ENCODE data around the gene MAP2K7.
"Not testable (repeated sequence)": the region's sequence is repeated elsewhere in the genome, so short reads cannot be mapped to it uniquely, and the experiment has no call there.

Gene MAP2K7

DNA sequence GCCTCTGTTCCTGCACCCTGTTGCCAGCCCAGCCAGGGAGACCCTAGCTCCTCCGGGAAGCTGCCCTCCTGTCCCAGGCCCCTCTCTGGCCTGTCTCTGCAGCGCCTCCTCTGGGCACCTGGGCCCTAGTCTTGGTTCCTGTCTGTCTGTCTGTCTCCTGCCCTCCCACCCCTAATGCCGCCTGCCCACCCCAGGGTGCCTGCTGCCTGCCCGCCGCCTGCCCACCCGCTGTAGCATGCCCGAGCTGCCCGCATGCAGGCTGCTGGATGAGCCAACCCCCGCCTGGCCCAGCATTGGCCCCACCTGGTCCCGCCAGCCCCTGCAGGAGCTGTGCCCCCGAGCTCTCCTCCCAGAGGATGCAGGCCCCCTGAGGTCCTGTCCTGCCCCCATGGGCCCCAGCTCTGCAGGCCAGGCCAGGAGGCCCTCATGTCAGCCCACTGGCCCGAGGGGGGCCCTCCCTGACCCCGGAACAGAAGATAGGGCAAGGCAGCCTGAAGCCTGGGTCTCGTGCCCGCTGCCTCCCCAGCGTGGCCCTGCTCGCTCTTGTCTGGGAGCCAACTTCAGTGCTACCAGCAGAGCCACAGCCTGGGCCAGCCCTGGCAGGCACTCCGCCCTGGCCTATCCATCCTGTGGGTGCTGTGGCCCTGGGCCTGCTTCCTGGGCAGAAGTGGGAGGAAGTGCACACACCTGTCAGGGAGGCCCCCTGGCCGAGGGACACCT lies 5.2 kb downstream of the MAP2K7 start:
- DNase-seq: no peak

GRCh38 chr19:7909471-7910067 lies 5.9 kb downstream of the MAP2K7 start:
- DNase-seq: no peak

- DNase-seq: no peak
Measured at GRCh38 chr19:7910321-7911161, 6.9 kb downstream of the MAP2K7 start.

DNA sequence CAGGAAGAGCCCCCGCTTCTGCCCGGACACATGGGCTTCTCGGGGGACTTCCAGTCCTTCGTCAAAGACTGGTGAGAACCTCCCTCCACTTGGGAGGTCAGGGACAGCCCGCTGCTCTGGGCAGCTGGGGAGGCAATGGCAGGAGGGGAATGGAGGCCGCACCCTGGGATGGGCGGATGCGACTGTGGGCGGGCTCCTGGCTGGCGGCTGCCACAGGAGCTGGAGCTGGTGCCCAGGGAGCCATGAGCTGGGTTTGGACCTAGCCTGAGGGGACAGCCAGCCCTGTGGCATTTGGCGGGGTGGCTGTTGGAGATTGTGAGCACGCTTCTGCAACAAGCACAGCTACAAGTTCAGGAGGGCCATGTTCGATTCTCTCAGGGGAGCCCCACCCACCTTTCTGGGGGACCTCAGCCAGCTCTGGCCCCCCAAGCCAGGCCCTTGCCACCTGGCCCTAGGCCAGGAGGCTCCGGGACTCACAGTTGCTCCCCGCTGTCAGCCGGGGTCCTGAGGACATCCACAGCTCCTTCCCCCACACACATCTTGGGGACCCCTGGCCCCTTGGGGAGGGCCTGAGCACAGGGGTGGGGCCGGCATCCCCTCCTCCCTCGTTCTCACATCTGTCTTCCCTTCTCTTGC lies 7.9 kb downstream of the MAP2K7 start:
- no peak for DNase-seq

DNA sequence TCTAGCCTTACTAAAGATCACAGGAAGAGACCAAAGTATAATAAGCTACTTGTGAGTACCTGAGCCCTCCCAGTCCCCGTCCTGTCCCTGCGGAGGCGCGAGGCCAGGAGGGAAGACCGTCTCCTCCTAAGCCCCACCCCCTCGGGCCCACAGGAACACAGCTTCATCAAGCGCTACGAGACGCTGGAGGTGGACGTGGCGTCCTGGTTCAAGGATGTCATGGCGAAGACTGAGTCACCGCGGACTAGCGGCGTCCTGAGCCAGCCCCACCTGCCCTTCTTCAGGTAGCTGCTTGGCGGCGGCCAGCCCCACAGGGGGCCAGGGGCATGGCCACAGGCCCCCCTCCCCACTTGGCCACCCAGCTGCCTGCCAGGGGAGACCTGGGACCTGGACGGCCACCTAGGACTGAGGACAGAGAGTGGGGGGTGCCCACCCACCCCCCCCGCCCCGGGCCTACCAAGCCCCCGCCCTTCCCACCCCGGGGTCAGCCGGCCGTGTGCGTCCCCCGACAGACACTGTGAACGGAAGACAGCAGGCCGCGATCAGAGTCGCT lies 8.5 kb downstream of the MAP2K7 start:
- DNase-seq: no peak

GRCh38 chr19:7912697-7913564 lies 9.3 kb downstream of the MAP2K7 start:
- no peak for DNase-seq

DNA sequence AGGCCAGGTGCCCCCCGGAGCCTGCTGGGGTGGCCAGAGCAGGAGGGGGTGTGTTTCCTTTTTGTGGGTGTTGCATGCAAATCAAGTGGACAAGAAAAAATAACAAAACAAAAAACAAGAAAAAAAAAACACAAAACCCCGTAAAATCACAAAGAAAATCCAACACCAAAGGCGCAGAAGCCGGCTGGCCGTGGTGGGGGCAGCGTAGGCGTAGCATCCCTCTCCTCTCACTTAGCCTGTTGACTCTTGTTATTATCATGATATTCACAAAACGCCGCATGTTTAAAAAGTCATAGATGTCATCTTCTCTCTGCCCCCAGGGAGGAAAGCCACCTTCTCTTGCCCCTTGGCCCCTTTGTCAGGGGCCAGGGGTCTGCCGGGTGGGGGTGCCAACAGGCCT lies 10.0 kb downstream of the MAP2K7 start:
- no peak for DNase-seq

DNA sequence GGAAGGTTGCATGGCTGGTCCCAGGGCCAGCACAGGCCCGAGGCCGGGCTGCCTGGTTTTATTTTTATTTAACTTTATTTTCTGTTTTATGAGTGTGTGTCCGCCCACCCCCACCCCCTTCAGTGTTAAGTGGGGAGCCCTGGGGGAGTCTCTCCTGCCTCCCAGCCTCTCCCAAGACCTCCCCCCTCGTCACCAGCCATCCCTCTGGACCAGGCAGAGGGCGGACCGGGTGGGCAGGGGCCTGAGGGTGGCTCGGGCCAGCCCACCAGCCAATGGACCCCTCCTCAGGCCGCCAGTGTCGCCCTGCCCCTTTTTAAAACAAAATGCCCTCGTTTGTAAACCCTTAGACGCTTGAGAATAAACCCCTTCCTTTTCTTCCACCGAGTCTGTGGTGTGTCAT lies 10.4 kb downstream of the MAP2K7 start:
- DNase-seq: no peak

DNA sequence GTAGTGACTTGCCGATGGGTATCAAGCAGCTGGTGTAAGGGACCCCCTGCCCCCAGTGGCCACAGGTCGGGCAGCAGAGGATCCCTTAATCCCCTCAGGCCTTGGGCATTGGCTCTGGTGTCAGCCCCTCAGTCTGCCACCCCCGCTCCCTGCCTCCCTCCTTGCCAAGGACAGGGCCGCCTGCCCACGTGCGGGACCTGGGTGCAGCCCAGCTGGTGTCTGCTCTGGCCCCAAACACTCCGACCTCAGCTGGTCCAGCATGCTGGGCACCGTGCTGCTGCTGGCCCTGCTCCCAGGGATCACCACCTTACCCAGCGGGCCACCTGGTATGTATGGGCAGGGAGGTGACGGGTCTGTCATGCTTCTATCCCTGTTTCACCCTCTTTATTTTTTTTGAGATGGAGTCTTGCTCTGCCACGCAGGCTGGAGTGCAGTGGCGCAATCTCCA lies 10.9 kb downstream of the MAP2K7 start, which contains the start of gene TGFBR3L:
TGFBR3L (plus strand) TSS at position 233 of the 448 bp plus-strand sequence.
- DNase-seq: no peak

DNA sequence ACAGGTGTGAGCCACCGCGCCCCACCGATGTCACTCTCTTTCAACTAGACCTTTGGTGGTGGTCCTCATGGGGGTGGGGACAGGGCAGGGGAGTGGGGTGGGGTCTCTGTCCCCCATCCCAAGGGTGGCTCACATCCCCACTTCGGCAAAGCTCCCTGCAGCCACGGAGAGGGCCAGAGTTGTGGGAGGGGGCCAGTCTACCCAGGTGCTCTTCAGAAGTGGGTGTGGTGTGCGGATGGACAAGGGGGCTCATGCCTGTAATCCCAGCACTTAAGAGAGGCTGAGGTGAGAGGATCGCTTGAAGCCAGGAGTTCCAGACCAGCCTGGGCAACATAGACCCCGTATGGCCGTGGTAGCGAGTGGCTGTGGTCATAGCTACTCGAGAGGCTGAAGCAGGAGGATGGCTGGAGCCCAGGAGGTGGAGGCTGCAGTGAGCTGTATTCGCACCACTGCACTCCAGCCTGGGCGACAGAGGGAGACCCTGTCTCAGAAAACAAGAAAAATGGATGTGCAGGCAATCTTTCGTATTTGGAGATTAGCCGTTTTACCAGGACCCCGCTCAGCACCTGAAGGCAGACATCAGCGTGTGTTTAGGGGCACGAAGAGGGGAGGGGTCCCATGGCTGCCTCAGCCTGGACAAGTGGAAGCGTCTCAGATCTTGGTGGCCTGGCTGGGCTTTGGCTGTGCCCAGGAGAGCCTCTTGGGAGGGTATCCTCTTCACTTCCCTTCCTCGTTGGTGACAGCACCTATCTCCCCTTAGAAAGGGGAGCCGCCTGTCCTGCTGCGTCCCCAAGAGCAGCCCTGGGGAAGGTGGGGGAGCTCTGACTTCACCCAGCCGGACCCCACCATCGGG lies 11.8 kb downstream of the MAP2K7 start:
- DNase-seq: no peak

DNA sequence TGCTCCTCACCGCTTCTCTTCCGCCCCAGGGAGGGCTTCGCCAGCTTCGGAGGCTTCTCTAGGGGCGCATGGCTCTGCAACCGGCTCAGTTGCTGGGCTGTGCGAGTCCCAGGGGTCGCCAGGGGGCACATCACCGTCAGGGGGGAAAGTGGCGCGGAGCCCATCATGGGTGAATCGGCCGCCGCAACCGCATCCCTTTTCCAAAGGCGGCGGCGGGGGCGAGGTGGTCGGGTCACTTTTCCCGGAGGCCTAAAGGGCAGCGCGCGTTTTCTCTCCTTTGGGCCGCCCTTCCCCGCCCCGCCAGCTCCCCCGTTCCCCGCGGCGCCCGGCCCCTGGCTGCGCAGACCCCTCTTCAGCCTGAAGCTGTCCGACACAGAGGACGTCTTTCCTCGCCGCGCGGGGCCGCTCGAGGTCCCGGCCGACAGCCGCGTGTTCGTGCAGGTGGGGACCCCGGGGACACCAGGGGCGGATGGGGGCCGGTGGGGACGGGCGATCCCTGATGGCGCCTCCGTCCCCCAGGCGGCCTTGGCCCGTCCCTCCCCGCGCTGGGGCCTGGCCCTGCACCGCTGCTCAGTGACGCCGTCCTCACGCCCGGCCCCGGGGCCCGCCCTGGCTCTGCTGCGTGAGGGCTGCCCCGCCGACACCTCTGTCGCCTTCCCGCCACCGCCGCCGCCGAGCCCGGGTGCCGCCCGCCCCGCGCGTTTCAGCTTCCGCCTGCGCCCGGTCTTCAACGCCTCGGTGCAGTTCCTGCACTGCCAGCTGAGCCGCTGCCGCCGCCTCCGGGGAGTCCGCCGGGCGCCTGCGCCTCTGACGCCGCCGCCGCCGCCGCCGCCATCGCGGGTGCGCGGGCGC lies 12.7 kb downstream of the MAP2K7 start:
- DNase-seq: no peak

DNA sequence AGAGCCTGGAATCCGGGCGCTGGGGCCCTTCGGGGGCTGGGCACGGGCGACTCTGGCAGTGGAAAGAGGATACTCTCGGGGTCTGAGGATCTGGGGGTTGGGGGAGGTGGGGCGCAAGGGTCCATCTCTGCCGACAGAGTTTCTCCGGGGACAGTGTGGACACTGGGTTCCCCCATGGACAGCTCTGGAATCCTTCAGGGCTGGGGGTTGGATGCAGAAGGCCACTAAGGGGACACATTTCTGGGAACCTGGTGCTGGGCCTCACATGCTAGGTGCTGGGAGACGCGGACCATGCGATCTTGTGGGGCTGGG lies 13.2 kb downstream of the MAP2K7 start:
- no peak for DNase-seq

GRCh38 chr19:7917267-7918061 lies 13.8 kb downstream of the MAP2K7 start:
- DNase-seq: peak; percentile 47

DNA sequence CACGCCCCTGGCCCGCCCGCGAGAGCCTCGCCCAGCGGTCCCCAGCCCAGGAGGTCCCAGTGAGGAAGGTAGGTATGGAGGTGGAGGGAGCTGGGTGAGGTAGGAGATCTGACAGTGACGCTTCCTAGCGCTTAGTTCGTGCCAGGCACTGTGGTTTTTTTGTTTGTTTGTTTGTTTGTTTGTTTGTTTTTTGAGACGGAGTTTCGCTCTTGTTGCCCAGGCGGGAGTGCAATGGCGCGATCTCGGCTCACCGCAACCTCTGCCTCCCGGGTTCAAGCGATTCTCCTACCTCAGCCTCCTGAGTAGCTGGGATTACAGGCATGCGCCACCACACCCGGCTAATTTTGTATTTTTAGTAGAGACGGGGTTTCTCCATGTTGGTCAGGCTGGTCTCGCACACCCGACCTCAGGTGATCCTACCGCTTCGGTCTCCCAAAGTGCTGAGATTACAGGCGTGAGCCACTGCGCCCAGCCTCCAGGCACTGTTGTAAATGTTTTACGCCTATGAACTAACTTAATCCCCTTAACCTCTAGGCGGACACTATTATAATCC lies 14.5 kb downstream of the MAP2K7 start:
- DNase-seq: not testable (repeated sequence)

DNA sequence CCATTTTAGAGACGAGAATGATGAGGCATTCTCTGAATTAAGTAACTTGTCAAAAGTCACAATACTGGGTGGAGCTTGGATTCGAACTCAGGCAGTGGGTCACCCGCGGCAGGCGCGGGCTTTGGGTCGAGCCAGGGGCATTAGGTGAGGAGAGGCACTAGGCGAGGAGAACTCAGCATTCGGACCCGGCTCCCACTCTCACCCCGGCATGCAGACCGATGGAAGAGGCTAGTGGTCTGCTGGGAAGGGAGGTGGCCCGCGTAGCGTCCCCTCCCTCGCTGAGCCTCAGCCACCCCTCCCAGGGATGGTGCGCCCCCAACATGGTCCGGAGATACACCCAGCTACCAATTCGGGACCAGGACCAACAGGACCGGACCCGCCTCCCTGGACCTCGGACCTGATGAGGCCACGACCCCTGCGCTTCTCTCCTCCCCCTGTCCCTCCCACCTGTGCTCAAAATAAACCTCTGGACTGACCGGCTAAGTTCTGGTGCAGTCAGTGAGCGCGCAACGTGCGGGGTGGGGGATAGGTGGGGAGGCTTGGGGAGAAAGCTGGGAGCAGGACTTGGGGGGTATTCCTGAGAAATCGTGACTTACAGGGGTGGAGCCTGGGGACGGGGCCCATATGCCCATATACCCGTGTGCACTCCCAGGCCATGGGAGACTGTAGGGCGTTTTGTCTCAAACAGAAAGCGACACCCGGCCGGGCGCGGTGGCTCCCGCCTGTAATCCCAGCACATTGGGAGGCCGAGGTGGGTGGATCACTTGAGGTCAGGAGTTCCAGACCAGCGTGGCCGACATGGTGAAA lies 15.1 kb downstream of the MAP2K7 start:
- no peak for DNase-seq

DNA sequence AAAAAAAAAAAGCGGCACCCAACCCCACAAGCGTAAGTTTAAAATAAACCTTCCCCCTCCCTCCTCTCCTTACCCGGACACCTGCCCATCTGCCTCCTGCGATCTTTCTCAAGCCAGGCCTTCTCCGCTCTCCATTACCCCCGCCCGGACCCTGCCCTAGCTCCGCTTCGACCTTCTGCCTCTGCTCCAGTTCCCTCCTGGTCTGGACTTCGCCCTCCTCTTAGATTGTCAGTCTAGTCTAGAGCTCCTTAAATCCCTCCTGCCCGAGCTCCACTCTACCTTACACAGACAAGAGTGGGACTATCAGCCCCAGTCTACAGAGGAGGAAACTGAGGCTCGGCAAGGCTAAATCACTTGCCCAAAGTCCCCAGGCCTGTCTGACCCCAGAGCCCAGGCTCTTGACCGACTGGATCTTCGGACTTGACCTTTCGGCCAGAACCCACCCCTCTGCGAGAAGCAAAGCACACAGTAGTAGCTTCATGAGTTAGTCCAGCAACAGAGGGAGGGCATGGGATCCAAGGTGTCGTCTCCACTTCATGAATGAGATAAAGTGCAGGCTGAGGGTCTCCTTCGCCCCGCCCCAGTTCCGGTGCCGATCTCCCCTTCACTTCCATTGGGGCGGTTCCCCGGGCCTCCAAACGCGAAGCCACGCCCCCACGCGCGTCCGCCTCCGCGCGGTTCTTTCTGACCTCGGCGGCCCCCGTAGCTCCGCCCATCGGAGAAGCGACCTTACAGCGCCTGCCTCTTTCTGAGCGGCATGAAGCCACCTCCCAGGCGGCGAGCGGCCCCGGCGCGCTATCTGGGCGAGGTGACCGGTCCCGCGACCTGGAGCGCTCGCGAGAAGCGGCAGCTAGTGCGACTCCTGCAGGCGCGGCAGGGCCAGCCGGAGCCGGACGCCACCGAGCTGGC lies 16.2 kb downstream of the MAP2K7 start, which contains the start of gene SNAPC2:
SNAPC2 (plus strand) TSS at position 729 of the 909 bp plus-strand sequence; CDS start at position 758, 29 bp downstream.
- DNase-seq: peak; percentile 94
